Thyroid gland (tissue), 4 donors: ENCODE measurements around the gene MEOX2. TPM values are rescaled to one million over a fixed set of nuclear protein-coding genes. Genes with fewer than 3 reads are reported as not detected.
A peak's percentile ranks its signal among the peaks of the same experiment; 100 is the strongest.

Experiments
- DNase-seq, 2 donors: peaks; one replicate each; pipeline ENCODE4 v3.0.0-alpha.2; 2019
- H3K27ac ChIP-seq, 3 donors: fragments of 200-600 bp; sonication (generic); 1 replicate in 2 of 3; 2 replicates in 1 of 3; pipeline ENCODE4 v1.5.1; 2016 to 2019; ENCODE audit warnings: mild to moderate bottlenecking in 1 of 3, moderate library complexity in 1 of 3
- H3K27me3 ChIP-seq: fragments of 200-600 bp; sonication (generic); one replicate; pipeline ENCODE4 v1.5.1; 2019
- H3K36me3 ChIP-seq, 2 donors: fragments of 200-600 bp; sonication (generic); one replicate each; pipeline ENCODE4 v1.5.1; 2016 to 2019
- H3K4me1 ChIP-seq, 2 donors: fragments of 200-600 bp; sonication (generic); one replicate each; pipeline ENCODE4 v1.5.1; 2017 to 2019
- H3K4me3 ChIP-seq, 3 donors: fragments of 200-600 bp; sonication (generic); replicated peaks in 1 of 3; 1 replicate in 2 of 3; 2 replicates in 1 of 3; pipeline ENCODE4 v1.5.1; 2016; ENCODE audit warnings: mild to moderate bottlenecking in 1 of 3
- H3K9me3 ChIP-seq: fragments of 200-600 bp; sonication (generic); one replicate; pipeline ENCODE4 v1.5.1; 2017
- CTCF ChIP-seq, 6 experiments: fragments of 200-600 bp in 3 of 6; fragments of 450-650 bp in 3 of 6; sonication (generic) in 3 of 6; IDR thresholded peaks; one replicate each; pipeline ENCODE4 v1.5.1; 2016 to 2019; ENCODE audit warnings: antibody characterized with exemption in 6 of 6, mild to moderate bottlenecking in 2 of 6, inconsistent platforms in 1 of 6, moderate library complexity in 1 of 6
- POLR2A ChIP-seq, 2 donors: fragments of 450-650 bp; IDR thresholded peaks; one replicate each; pipeline ENCODE4 v1.6.1; 2017; ENCODE audit warnings: antibody characterized with exemption in 2 of 2, mild to moderate bottlenecking in 2 of 2, moderate library complexity in 1 of 2
- WGBS, 2 donors: methylation state at CpG; one replicate each; pipeline ENCODE4 v1.1.5; 2017; 5-methylcytosine and 5-hydroxymethylcytosine counted together
- intact Hi-C: fragments of 100-400 bp; cut with DNase I; formaldehyde crosslinking; loops from one replicate; pipeline ENCODE4 v1.15.1; 2023
- total RNA-seq, 4 donors: library from RNA; depleted of rRNA; stranded (reverse); fragments of >200 nt; gene quantifications; one replicate each; pipeline ENCODE4 v1.2.3, GENCODE V29; 2016

The MEOX2 gene
- total RNA-seq, 4 donors from 2014 or later: 4.5 to 12.2 (median 7.8) TPM

GRCh38 chr7:15692501-15693020 is 6.1 kb upstream of the MEOX2 start:
- no peak overlapping the region for H3K27ac ChIP-seq
- intact Hi-C loops: no loop called here

GRCh38 chr7:15688911-15689310 is 2.4 kb upstream of the MEOX2 start:
- Histone ChIP-seq H3K27ac (no peak overlapping the region), H3K4me3 (no peak overlapping the region), H3K27me3 (no peaks in the 10 kb centered on the region), H3K4me1 (no peaks in the 10 kb centered on the region), H3K9me3 (no peaks in the 10 kb centered on the region), H3K36me3 (no peaks in the 10 kb centered on the region)
- TF ChIP-seq CTCF (IDR thresholded peaks at IDR 0.05) (no peak), POLR2A (IDR thresholded peaks at IDR 0.05) (no peak)
- intact Hi-C loops: no loop called here
- WGBS, 2 donors: 53 to 65% methylated on average over 2 of the region's 2 CpGs
- DNase-seq: no peak

More at GRCh38 chr7:15692501-15693020, 6.1 kb upstream of the MEOX2 start:
- no peak for DNase-seq
- Histone ChIP-seq H3K9me3 (no peaks in the 10 kb centered on the region), H3K27me3 (no peaks in the 10 kb centered on the region), H3K4me1 (no peaks in the 10 kb centered on the region), H3K36me3 (no peaks in the 10 kb centered on the region), H3K4me3 (no peak overlapping the region)
- WGBS, 2 donors: 91% methylated on average over 5 of the region's 5 CpGs
- no peak for TF ChIP-seq CTCF (IDR thresholded peaks at IDR 0.05)

- no peaks in the 10 kb centered on the region for H3K36me3 ChIP-seq
- no peak overlapping the region for H3K4me3 ChIP-seq
- TF ChIP-seq POLR2A (IDR thresholded peaks at IDR 0.05) (no peak), CTCF (IDR thresholded peaks at IDR 0.05) (no peak)
- H3K27me3 ChIP-seq: no peaks in the 10 kb centered on the region
- 15 to 21% methylated on average over 10 of the region's 10 CpGs for WGBS, 2 donors
- intact Hi-C loops: no loop called here
- H3K4me1 ChIP-seq: no peaks in the 10 kb centered on the region
- no peaks in the 10 kb centered on the region for H3K9me3 ChIP-seq
- no peak overlapping the region for H3K27ac ChIP-seq
- DNase-seq: no peak
These were observed 1.8 kb upstream of the MEOX2 start for GRCh38 chr7:15688279-15688626.

- Histone ChIP-seq H3K4me3 (peak overlapping the region in 1 of 3 donors; percentile 30), H3K4me1 (no peaks in the 10 kb centered on the region), H3K27ac (peak overlapping the region; percentile 57 to 90 (median 64)), H3K27me3 (no peaks in the 10 kb centered on the region), H3K36me3 (no peaks in the 10 kb centered on the region), H3K9me3 (no peaks in the 10 kb centered on the region)
- TF ChIP-seq POLR2A (IDR thresholded peaks at IDR 0.05): no peak
- TF ChIP-seq CTCF (IDR thresholded peaks at IDR 0.05): no peak
- whole genome bisulfite sequencing, 2 donors: 11 to 21% methylated on average over 21 of the region's 21 CpGs
- intact Hi-C loops: no loop called here
- DNase-seq: no peak
These were observed 1.2 kb upstream of the MEOX2 start for GRCh38 chr7:15687546-15688278.

GRCh38 chr7:15686957-15687545 is 568 bp upstream of the MEOX2 start:
- no peaks in the 10 kb centered on the region for H3K4me1 ChIP-seq
- no peak for DNase-seq
- no peak for TF ChIP-seq POLR2A (IDR thresholded peaks at IDR 0.05)
- no peak for TF ChIP-seq CTCF (IDR thresholded peaks at IDR 0.05)
- 8% methylated on average over 27 to 30 of the region's 30 CpGs for WGBS, 2 donors
- no peaks in the 10 kb centered on the region for H3K9me3 ChIP-seq
- intact Hi-C loops: no loop called here
- peak overlapping the region in 1 of 3 donors; percentile 30 for H3K4me3 ChIP-seq
- H3K36me3 ChIP-seq: no peaks in the 10 kb centered on the region
- no peaks in the 10 kb centered on the region for H3K27me3 ChIP-seq
- H3K27ac ChIP-seq: peak overlapping the region; percentile 57 to 90 (median 64)
